Measurements from ENCODE around the gene PCNX1. TPM values are rescaled to one million over a fixed set of nuclear protein-coding genes. Genes with fewer than 3 reads are reported as not detected.

Gene PCNX1
- total RNA-seq, 1 donor from 2014 or later: 68.8 TPM

- no peak for TF ChIP-seq CTCF (IDR thresholded peaks at IDR 0.05; ENCODE audit: unreplicated experiment)
- peak; percentile 57 for DNase-seq (ENCODE audit: low spot score)
- Mint-ChIP-seq H3K9me3 (ENCODE audit: unreplicated experiment) (no peaks in the 10 kb centered on the region), H3K4me3 (ENCODE audit: unreplicated experiment) (peak overlapping the region; percentile 99), H3K27me3 (ENCODE audit: unreplicated experiment) (peaks cover 8% of the 10 kb centered on the region), H3K36me3 (ENCODE audit: low read depth, unreplicated experiment) (peaks cover 12% of the 10 kb centered on the region), H3K4me1 (ENCODE audit: unreplicated experiment) (peaks cover 33% of the 10 kb centered on the region), H3K27ac (ENCODE audit: unreplicated experiment) (peak overlapping the region; percentile 92)
Observed at GRCh38 chr14:70907996-70908934, 1.0 kb downstream of the PCNX1 start.

- Mint-ChIP-seq H3K27me3 (ENCODE audit: unreplicated experiment) (peaks cover 8% of the 10 kb centered on the region), H3K9me3 (ENCODE audit: unreplicated experiment) (no peaks in the 10 kb centered on the region), H3K27ac (ENCODE audit: unreplicated experiment) (peak overlapping the region; percentile 92), H3K36me3 (ENCODE audit: low read depth, unreplicated experiment) (peaks cover 12% of the 10 kb centered on the region), H3K4me3 (ENCODE audit: unreplicated experiment) (peak overlapping the region; percentile 99), H3K4me1 (ENCODE audit: unreplicated experiment) (peaks cover 33% of the 10 kb centered on the region)
- no peak for TF ChIP-seq CTCF (IDR thresholded peaks at IDR 0.05; ENCODE audit: unreplicated experiment)
- DNase-seq (ENCODE audit: low spot score): no peak
Observed at GRCh38 chr14:70908935-70909641, 1.8 kb downstream of the PCNX1 start.

GRCh38 chr14:70909733-70910614, 2.7 kb downstream of the PCNX1 start:
- no peak for DNase-seq (ENCODE audit: low spot score)
- Mint-ChIP-seq H3K4me3 (ENCODE audit: unreplicated experiment) (peak overlapping the region; percentile 99), H3K27me3 (ENCODE audit: unreplicated experiment) (peaks cover 8% of the 10 kb centered on the region), H3K27ac (ENCODE audit: unreplicated experiment) (peak overlapping the region; percentile 5), H3K9me3 (ENCODE audit: unreplicated experiment) (no peaks in the 10 kb centered on the region), H3K4me1 (ENCODE audit: unreplicated experiment) (peaks cover 33% of the 10 kb centered on the region), H3K36me3 (ENCODE audit: low read depth, unreplicated experiment) (peaks cover 12% of the 10 kb centered on the region)
- no peak for TF ChIP-seq CTCF (IDR thresholded peaks at IDR 0.05; ENCODE audit: unreplicated experiment)

- Mint-ChIP-seq H3K27me3 (ENCODE audit: unreplicated experiment) (peaks cover 2% of the 10 kb centered on the region), H3K9me3 (ENCODE audit: unreplicated experiment) (no peaks in the 10 kb centered on the region), H3K27ac (ENCODE audit: unreplicated experiment) (no peak overlapping the region), H3K36me3 (ENCODE audit: low read depth, unreplicated experiment) (peaks cover 8% of the 10 kb centered on the region), H3K4me1 (ENCODE audit: unreplicated experiment) (peaks cover 24% of the 10 kb centered on the region), H3K4me3 (ENCODE audit: unreplicated experiment) (no peak overlapping the region)
- DNase-seq (ENCODE audit: low spot score): no peak
- no peak for TF ChIP-seq CTCF (IDR thresholded peaks at IDR 0.05; ENCODE audit: unreplicated experiment)
Observed at GRCh38 chr14:70915415-70915814, 8.2 kb downstream of the PCNX1 start.
